ENCODE results near the gene AIMP1.
A peak's percentile ranks its signal among the peaks of the same experiment; 100 is the strongest.
"Not testable (repeated sequence)": the region's sequence is repeated elsewhere in the genome, so short reads cannot be mapped to it uniquely, and the experiment has no call there.

Gene AIMP1

GRCh38 chr4:106353786-106354185 is 37.4 kb downstream of the AIMP1 start:
- DNase-seq = no peak

- peak; percentile 52 for DNase-seq
Observed at GRCh38 chr4:106355193-106355592, 38.8 kb downstream of the AIMP1 start.

GRCh38 chr4:106358899-106359298 is 42.5 kb downstream of the AIMP1 start:
- no peak for DNase-seq

GRCh38 chr4:106362086-106362825 is 45.9 kb downstream of the AIMP1 start:
- no peak for DNase-seq

DNA sequence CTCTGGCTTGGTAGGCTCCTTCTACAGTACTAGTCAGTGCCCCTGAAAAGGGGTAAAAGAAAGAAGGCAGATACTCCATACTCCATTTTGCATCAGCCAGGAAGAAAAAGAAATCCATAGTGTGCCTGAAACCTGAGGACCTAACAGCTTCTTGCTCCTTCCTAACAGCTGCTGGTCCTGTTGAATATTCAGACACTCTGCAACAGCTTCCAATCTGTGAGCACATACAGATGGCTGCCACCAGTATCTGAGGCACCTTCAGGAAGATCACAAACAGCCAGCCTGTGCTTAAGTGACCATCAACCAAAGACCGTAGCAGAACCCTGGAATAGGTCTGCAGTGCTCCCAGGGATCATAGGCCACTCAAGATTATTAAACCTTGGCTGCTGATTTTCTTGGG is 47.9 kb downstream of the AIMP1 start:
- no peak for DNase-seq

DNA sequence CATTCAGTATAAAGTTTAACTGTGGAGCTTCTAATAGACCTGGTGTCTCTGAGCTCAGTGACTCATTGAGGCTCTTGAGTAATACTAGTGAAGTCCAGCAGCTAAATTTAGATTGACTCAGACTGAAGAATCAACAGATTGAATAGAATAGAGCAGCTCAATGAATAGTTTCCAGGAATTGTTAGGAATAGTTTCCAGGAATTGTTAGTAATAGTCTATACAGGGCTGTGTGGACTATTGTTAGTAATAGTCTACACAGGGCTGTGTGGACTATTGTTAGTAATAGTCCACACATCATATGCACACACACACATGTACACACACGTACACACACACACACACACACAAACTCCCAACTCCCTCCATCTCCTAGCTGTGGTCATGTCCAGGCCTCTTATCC is 49.3 kb downstream of the AIMP1 start:
- DNase-seq = no peak

DNA sequence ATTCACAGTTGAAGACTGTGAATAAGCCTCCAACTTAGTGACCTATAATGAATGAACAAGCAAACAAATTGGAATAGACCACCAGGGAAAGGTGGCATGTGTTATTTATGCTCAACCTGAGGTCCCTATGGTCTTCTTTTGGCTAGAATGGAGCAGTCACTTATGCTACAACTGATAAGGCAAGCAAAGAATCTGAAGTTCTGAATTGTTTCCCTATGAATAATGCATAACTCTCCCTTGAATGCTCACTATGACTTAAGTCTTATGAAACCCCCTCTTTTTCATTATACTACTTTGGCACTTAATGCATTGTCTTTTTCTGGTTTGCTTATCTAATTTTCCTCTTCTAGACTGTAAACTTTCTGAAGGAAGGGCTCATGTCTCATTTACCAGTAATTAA is 49.7 kb downstream of the AIMP1 start:
- no peak for DNase-seq

GRCh38 chr4:106367072-106367471 is 50.7 kb downstream of the AIMP1 start:
- no peak for DNase-seq

GRCh38 chr4:106368678-106369077 is 52.3 kb downstream of the AIMP1 start, which contains the start of gene GIMD1:
Gene GIMD1 (minus strand): TSS chr4:106368778. CDS start chr4:106367435, 1,343 bp downstream.
- DNase-seq = no peak

GRCh38 chr4:106369456-106370060 is 53.2 kb downstream of the AIMP1 start:
- peak; percentile 63 for DNase-seq

DNA sequence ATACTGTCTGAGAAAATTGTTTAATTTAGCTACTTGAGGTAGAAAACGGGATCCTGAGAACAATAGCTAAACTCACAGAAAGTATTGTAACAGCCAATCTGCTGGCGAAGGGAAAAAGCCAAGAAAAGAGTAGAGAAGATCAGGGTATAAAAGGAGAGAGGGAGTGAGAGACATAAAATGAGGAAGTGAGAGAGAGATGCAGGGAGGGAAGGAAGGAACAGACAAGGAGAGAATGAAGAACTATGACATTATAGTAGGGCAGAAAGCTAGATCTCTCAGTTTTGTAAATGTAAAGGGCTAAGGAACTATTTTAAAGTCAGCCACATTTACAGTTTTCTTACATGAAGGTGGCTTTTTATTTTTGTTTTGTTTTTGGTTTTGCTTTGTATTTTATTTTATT is 53.9 kb downstream of the AIMP1 start:
- DNase-seq = no peak

DNA sequence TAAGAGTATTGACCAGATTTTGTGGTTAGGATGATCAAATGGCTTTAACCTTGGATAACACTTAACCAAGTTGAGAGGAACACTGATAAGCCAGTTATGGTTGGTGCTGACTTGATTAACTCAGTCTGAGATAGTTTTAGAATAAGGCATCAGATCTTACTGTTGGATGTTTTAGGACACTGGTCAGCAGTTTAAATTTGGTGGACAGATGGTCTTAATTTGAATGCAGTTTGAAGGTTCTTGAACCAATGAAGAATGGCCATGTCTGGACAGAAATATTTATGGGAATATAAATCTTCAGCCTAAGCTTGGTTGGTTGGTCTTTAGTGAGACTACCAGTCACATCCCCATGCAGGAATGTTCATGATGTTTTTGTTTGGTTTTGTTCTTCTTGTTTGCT is 54.8 kb downstream of the AIMP1 start:
- no peak for DNase-seq

DNA sequence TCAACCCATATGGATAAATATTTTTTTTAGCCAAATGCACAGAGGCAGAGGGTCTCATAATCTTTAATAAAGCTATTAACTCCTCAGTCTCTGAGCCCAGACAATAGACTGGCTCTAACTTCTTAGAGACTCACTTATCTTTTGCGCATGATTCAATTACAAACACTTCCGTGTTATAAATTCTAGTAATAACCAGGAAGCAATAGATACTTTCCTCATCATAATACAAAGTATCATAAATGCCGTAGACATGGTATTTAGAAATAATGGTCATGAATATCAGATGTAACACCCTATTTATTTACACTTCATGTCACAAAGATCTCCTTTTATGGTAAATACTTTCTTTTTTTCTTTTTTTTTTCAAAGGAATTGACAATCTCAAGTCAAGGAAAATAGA is 56.7 kb downstream of the AIMP1 start:
- no peak for DNase-seq

DNA sequence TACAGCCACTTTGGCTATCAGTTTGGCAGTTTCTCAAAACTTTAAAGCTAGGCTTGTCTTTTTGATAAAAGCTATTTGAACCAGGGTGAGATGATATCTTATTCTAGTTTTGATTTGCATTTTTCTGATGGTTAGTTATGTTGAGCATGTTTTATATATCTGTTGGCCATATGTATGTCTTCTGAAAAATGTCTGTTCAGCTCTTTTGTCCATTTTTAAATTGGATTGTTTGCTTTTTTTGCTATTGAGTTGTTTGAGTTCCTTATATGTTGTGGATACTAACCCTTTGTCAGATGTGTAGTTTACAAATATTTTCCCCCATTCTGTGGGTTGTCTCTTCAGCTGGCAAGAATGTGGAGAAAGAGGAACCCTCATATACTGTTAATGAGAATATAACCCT is 63.8 kb downstream of the AIMP1 start:
- no peak for DNase-seq

DNA sequence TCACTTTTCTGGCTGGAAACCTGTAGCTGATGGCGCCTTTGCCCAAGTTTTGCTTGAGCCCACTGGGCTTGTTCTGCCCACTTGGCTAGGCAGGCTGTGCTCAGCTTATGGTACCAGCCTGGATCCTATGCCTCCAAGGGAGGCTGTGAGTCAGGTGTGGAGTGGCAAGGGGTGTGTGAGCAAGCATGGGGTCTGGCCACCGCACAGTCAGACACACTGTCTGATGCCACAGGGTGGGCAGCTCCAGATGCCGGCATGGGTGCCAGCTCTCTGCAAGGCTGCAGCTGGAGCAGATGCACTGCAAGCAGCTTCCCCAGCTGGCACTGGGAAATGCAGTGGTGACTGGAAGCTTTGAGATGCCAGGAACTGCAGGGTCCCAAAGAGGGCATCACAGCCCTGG is 68.5 kb downstream of the AIMP1 start:
- no peak for DNase-seq

- DNase-seq = no peak
Observed at GRCh38 chr4:106385853-106386393, 69.6 kb downstream of the AIMP1 start.

DNA sequence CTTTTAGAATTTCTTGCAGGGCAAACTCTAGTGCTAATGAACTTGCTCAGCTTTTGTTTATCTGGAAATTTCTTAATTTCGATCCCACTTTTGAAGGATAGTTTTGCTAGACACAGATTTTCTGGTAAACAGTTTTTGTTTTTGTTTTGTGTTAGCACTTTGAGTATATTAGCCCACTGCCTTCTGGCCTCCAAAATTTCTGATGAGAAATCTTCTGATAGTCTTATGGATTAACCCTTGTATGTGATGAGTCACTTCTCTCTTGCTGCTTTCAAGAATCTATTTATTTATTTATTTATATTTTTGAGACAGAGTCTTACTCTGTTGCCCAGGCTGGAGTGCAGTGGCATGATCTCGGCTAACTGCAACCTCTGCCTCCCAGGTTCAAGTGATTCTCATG is 79.2 kb downstream of the AIMP1 start:
- no peak for DNase-seq

DNA sequence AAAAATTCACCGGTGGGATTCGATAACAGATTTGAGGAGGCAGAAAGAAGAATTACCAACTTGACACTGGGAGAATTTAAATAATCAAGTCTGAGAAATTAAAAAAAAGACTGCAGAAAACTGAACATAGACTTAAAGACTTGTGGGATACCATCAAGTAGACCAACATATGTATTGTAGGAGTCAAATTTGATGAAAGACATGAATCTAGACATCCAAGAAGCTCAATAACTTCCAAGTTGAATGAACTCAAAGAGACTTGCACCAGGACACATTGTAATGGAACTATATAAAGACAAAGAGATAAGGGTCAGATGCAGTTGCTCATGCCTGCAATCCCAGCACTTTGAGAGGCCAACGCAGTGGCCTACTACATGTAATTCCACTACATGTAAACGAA is 82.5 kb downstream of the AIMP1 start:
- not testable (repeated sequence) for DNase-seq
